Measurements from ENCODE around the gene PRRX2. TPM values are rescaled to one million over a fixed set of nuclear protein-coding genes. Genes with fewer than 3 reads are reported as not detected.

The PRRX2 gene
- total RNA-seq, 4 donors from 2014 or later = 0.75 to 1.7 (median 1.6) TPM; not detected in 1

- no peak for TF ChIP-seq POLR2A (IDR thresholded peaks at IDR 0.05)
- TF ChIP-seq, protein P1, sequence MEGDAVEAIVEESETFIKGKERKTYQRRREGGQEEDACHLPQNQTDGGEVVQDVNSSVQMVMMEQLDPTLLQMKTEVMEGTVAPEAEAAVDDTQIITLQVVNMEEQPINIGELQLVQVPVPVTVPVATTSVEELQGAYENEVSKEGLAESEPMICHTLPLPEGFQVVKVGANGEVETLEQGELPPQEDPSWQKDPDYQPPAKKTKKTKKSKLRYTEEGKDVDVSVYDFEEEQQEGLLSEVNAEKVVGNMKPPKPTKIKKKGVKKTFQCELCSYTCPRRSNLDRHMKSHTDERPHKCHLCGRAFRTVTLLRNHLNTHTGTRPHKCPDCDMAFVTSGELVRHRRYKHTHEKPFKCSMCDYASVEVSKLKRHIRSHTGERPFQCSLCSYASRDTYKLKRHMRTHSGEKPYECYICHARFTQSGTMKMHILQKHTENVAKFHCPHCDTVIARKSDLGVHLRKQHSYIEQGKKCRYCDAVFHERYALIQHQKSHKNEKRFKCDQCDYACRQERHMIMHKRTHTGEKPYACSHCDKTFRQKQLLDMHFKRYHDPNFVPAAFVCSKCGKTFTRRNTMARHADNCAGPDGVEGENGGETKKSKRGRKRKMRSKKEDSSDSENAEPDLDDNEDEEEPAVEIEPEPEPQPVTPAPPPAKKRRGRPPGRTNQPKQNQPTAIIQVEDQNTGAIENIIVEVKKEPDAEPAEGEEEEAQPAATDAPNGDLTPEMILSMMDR (IDR thresholded peaks at IDR 0.05 in 4 of 5, conservative IDR thresholded peaks at IDR 0.05 in 1 of 5) = no peak
- in situ Hi-C loops (cut with MboI; ENCODE audit: low sequenced_read_pairs in 4 of 4) (no loop called here), intact Hi-C loops (cut with DNase I; ENCODE audit: low total_unique reads) (no loop called here)
- Histone ChIP-seq H3K36me3 (no peaks in the 10 kb centered on the region), H3K27ac (no peak overlapping the region), H3K4me1 (no peaks in the 10 kb centered on the region), H3K27me3 (peaks cover 0 to 14% (median 6%) of the 10 kb centered on the region in 3 donors), H3K9me3 (no peaks in the 10 kb centered on the region), H3K4me3 (no peak overlapping the region)
- ATAC-seq = no peak
- no peak for DNase-seq
Measured at GRCh38 chr9:129720181-129720864, 54.9 kb downstream of the PRRX2 start.

DNA sequence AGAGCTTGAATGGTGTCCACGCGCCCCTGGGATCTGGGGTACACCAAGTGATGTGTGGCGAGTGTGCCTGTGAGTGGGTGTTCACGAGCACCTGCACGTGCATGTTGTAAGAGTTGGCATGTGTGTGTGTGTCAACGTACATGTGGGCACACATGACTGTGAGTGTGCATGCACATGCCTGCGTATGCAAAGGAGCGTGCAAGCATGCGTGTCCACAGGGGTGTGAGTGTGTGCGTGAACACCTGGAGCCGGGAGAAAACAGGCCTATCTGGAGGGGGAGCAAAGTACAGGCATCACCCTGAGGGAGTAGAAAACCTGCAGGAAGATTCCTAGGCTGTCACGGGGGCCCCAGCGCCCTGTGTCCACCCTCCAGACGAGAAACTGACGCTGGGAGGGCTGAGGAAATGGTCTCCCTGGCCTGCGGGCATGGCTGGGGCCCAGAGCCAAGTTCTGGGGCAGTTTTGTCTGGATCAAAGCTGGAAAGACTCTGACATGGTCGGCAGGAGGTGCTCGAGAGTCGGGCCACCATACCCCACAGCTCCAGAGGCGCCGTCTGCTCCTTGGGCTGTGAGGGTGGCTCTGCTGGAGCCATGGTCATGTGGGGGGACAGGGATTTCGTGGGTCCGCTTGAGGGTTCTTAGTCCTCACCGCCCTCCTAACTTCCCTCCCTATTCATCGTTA lies 55.6 kb downstream of the PRRX2 start:
- intact Hi-C loops (cut with DNase I; ENCODE audit: low total_unique reads) = no loop called here
- in situ Hi-C loops (cut with MboI; ENCODE audit: low sequenced_read_pairs in 4 of 4) = no loop called here

GRCh38 chr9:129722913-129723312 lies 57.5 kb downstream of the PRRX2 start:
- DNase-seq (no peak), ATAC-seq (no peak)
- Histone ChIP-seq H3K27ac (no peak overlapping the region), H3K4me1 (peaks cover 8% of the 10 kb centered on the region in 2 donors), H3K36me3 (no peaks in the 10 kb centered on the region), H3K27me3 (peaks cover 0 to 11% (median 6%) of the 10 kb centered on the region in 3 donors), H3K4me3 (no peak overlapping the region), H3K9me3 (no peaks in the 10 kb centered on the region)
- in situ Hi-C loops (cut with MboI; ENCODE audit: low sequenced_read_pairs in 4 of 4) (no loop called here), intact Hi-C loops (cut with DNase I; ENCODE audit: low total_unique reads) (no loop called here)
- TF ChIP-seq, protein P1 (IDR thresholded peaks at IDR 0.05 in 4 of 5, conservative IDR thresholded peaks at IDR 0.05 in 1 of 5) = no peak
- no peak for TF ChIP-seq POLR2A (IDR thresholded peaks at IDR 0.05)

More for the DNA sequence above, 55.6 kb downstream of the PRRX2 start:
- Histone ChIP-seq H3K27me3 (peaks cover 0 to 14% (median 6%) of the 10 kb centered on the region in 3 donors), H3K4me3 (no peak overlapping the region), H3K4me1 (peaks cover 3 to 4% of the 10 kb centered on the region in 2 donors), H3K36me3 (no peaks in the 10 kb centered on the region), H3K27ac (no peak overlapping the region), H3K9me3 (no peaks in the 10 kb centered on the region)
- TF ChIP-seq, protein P1 (IDR thresholded peaks at IDR 0.05 in 4 of 5, conservative IDR thresholded peaks at IDR 0.05 in 1 of 5) = no peak
- TF ChIP-seq POLR2A (IDR thresholded peaks at IDR 0.05) = no peak
- DNase-seq = no peak
- no peak for ATAC-seq

GRCh38 chr9:129724456-129725190 lies 59.2 kb downstream of the PRRX2 start:
- in situ Hi-C loops (cut with MboI; ENCODE audit: low sequenced_read_pairs in 4 of 4) (no loop called here), intact Hi-C loops (cut with DNase I; ENCODE audit: low total_unique reads) (no loop called here)
- H3K4me1 ChIP-seq = peaks cover 8% of the 10 kb centered on the region in 2 donors
- no peaks in the 10 kb centered on the region for H3K9me3 ChIP-seq
- no peak overlapping the region for H3K4me3 ChIP-seq
- H3K27me3 ChIP-seq = peaks cover 0 to 4% (median 0%) of the 10 kb centered on the region in 3 donors
- H3K36me3 ChIP-seq = no peaks in the 10 kb centered on the region
- TF ChIP-seq, protein P1 (IDR thresholded peaks at IDR 0.05 in 4 of 5, conservative IDR thresholded peaks at IDR 0.05 in 1 of 5) = no peak
- TF ChIP-seq POLR2A (IDR thresholded peaks at IDR 0.05) = no peak
- H3K27ac ChIP-seq = no peak overlapping the region
- ATAC-seq (no peak), DNase-seq (no peak)

Data from gastrocnemius medialis (tissue), 4 donors.